GM12874 (cell line): ENCODE results near the gene BANP.

ENCODE experiments used
- CTCF ChIP-seq: IDR thresholded peaks from 2 replicates; pipeline ENCODE4 v1.5.1; 2011; ENCODE audit warnings: low read depth, mild to moderate bottlenecking, control low read depth, low read length, moderate library complexity; ENCODE audit not compliant: insufficient read depth

BANP gene

GRCh38 chr16:88103011-88103410, 151.8 kb downstream of the BANP start:
- TF ChIP-seq CTCF = no peak

GRCh38 chr16:88103581-88104188, 152.5 kb downstream of the BANP start:
- TF ChIP-seq CTCF = no peak

- no peak for TF ChIP-seq CTCF
Observed at GRCh38 chr16:88108762-88109161, 157.5 kb downstream of the BANP start.

- TF ChIP-seq CTCF = no peak
Observed at GRCh38 chr16:88113545-88114045, 162.4 kb downstream of the BANP start.

- no peak for TF ChIP-seq CTCF
Observed at GRCh38 chr16:88116121-88116520, 164.9 kb downstream of the BANP start.

GRCh38 chr16:88117476-88117868, 166.2 kb downstream of the BANP start:
- no peak for TF ChIP-seq CTCF

GRCh38 chr16:88118376-88118775, 167.1 kb downstream of the BANP start:
- TF ChIP-seq CTCF = no peak
